Measurements from ENCODE around the gene PIKFYVE.
A peak's percentile ranks its signal among the peaks of the same experiment; 100 is the strongest.
"Not testable (repeated sequence)": the region's sequence is repeated elsewhere in the genome, so short reads cannot be mapped to it uniquely, and the experiment has no call there.

Gene PIKFYVE

GRCh38 chr2:208265801-208266552 is at the start of gene PIKFYVE:
TSS of gene PIKFYVE (plus strand) at chr2:208266255. CDS start at chr2:208271520, 5,265 bp downstream.
- DNase-seq, result peak; percentile 90 to 92

GRCh38 chr2:208221873-208222272 is 44.2 kb upstream of the PIKFYVE start:
- not testable (repeated sequence) for DNase-seq

GRCh38 chr2:208222351-208222750 is 43.7 kb upstream of the PIKFYVE start:
- DNase-seq, result no peak

GRCh38 chr2:208224802-208225201 is 41.3 kb upstream of the PIKFYVE start:
- DNase-seq, result no peak

GRCh38 chr2:208227581-208228232 is 38.3 kb upstream of the PIKFYVE start:
- no peak for DNase-seq

- no peak for DNase-seq
Measured at GRCh38 chr2:208228476-208228875, 37.6 kb upstream of the PIKFYVE start.

- DNase-seq, result no peak
Measured at GRCh38 chr2:208234786-208235185, 31.3 kb upstream of the PIKFYVE start.

GRCh38 chr2:208235860-208236259 is 30.2 kb upstream of the PIKFYVE start:
- no peak for DNase-seq

- no peak for DNase-seq
Measured at GRCh38 chr2:208239770-208240493, 26.1 kb upstream of the PIKFYVE start.

GRCh38 chr2:208240619-208241209 is 25.3 kb upstream of the PIKFYVE start:
- no peak for DNase-seq

- DNase-seq, result no peak
Measured at GRCh38 chr2:208244422-208244821, 21.6 kb upstream of the PIKFYVE start.

- no peak for DNase-seq
Measured at GRCh38 chr2:208245746-208246145, 20.3 kb upstream of the PIKFYVE start.

- no peak for DNase-seq
Measured at GRCh38 chr2:208248601-208249000, 17.5 kb upstream of the PIKFYVE start.

GRCh38 chr2:208249296-208249695 is 16.8 kb upstream of the PIKFYVE start:
- DNase-seq, result no peak

GRCh38 chr2:208250388-208250787 is 15.7 kb upstream of the PIKFYVE start:
- DNase-seq, result no peak

- DNase-seq, result no peak
Measured at GRCh38 chr2:208251098-208251497, 15.0 kb upstream of the PIKFYVE start.

- no peak for DNase-seq
Measured at GRCh38 chr2:208252716-208253492, 13.2 kb upstream of the PIKFYVE start.

- no peak for DNase-seq
Measured at GRCh38 chr2:208253600-208254117, 12.4 kb upstream of the PIKFYVE start.

GRCh38 chr2:208254118-208254870 is 11.8 kb upstream of the PIKFYVE start:
- peak; percentile 86 to 90 for DNase-seq

- peak; percentile 97 to 100 for DNase-seq
Measured at GRCh38 chr2:208254871-208255556, 11.0 kb upstream of the PIKFYVE start, which contains the start of gene IDH1. TSS of gene IDH1 (minus strand) at chr2:208255071. CDS start at chr2:208251551, 3,520 bp downstream.
